Rectal smooth muscle tissue (tissue), 1 donor: Measurements from ENCODE around the gene IFFO2.

Source experiments
- H3K27ac ChIP-seq: one replicate; pipeline ENCODE4 v1.7.0; 2013; ENCODE audit warnings: low read depth, low read length, inconsistent platforms
- H3K27me3 ChIP-seq: one replicate; pipeline ENCODE4 v1.7.0; 2013; ENCODE audit warnings: low read length; ENCODE audit not compliant: control insufficient read depth, insufficient read depth
- H3K36me3 ChIP-seq: one replicate; pipeline ENCODE4 v1.7.0; 2013; ENCODE audit warnings: low read length; ENCODE audit not compliant: control insufficient read depth, insufficient read depth
- H3K4me1 ChIP-seq: one replicate; pipeline ENCODE4 v1.7.0; 2013; ENCODE audit warnings: low read length; ENCODE audit not compliant: control insufficient read depth, insufficient read depth
- H3K4me3 ChIP-seq: one replicate; pipeline ENCODE4 v1.7.0; 2013; ENCODE audit warnings: low read length
- H3K9ac ChIP-seq: one replicate; pipeline ENCODE4 v1.7.0; 2013; ENCODE audit warnings: low read length

IFFO2 gene

DNA sequence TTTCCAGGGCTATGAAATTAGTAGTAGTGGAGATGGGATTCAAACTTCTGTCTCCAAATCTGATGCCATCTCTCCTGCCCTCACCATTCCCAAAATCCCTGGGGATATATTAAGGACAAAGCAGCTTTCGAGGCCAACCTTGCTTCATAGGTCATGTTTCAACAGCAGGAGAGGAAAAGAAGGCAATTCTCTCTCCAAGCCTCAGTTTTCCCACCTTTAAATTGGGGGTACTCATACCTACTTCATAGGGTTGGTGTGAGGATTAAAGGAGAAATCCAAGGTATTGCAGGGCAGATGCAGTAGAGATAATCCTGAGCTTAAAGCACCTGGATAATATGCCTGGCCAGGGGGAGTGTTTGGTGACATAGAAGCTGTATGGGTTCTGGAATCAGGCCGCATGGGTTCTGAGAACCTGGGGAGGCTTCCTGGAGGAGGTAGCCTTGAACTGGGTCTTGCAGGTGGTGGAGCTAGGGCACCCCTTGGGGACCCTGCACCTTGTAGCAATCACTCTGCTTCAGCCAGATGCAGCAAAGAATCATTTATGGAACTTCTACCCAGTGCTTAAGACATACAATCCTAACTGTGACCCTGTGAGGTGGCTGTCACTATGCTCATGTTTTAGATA lies 10.7 kb upstream of the IFFO2 start:
- peaks cover 4% of the 10 kb centered on the region for H3K4me1 ChIP-seq
- H3K27me3 ChIP-seq = no peaks in the 10 kb centered on the region
- no peak overlapping the region for H3K27ac ChIP-seq
- H3K9ac ChIP-seq = no peak overlapping the region
- no peaks in the 10 kb centered on the region for H3K36me3 ChIP-seq
- H3K4me3 ChIP-seq = no peak overlapping the region

- no peak overlapping the region for H3K27ac ChIP-seq
- no peak overlapping the region for H3K4me3 ChIP-seq
- no peak overlapping the region for H3K9ac ChIP-seq
- no peaks in the 10 kb centered on the region for H3K36me3 ChIP-seq
- no peaks in the 10 kb centered on the region for H3K27me3 ChIP-seq
- peaks cover 8% of the 10 kb centered on the region for H3K4me1 ChIP-seq
Measured at GRCh38 chr1:18965206-18966173, 9.0 kb upstream of the IFFO2 start.

GRCh38 chr1:18963968-18964367 lies 7.5 kb upstream of the IFFO2 start:
- H3K27ac ChIP-seq = no peak overlapping the region
- peaks cover 8% of the 10 kb centered on the region for H3K4me1 ChIP-seq
- H3K4me3 ChIP-seq = no peak overlapping the region
- no peaks in the 10 kb centered on the region for H3K27me3 ChIP-seq
- H3K9ac ChIP-seq = no peak overlapping the region
- no peaks in the 10 kb centered on the region for H3K36me3 ChIP-seq

- H3K4me3 ChIP-seq = no peak overlapping the region
- H3K36me3 ChIP-seq = no peaks in the 10 kb centered on the region
- H3K4me1 ChIP-seq = peaks cover 8% of the 10 kb centered on the region
- no peak overlapping the region for H3K9ac ChIP-seq
- H3K27me3 ChIP-seq = no peaks in the 10 kb centered on the region
- H3K27ac ChIP-seq = peak overlapping the region; percentile 73
Measured at GRCh38 chr1:18962855-18963737, 6.6 kb upstream of the IFFO2 start.

- Histone ChIP-seq H3K9ac (no peak overlapping the region), H3K27ac (peak overlapping the region; percentile 73), H3K36me3 (no peaks in the 10 kb centered on the region), H3K4me3 (no peak overlapping the region), H3K27me3 (no peaks in the 10 kb centered on the region), H3K4me1 (peaks cover 10% of the 10 kb centered on the region)
Measured at GRCh38 chr1:18962121-18962721, 5.7 kb upstream of the IFFO2 start.

GRCh38 chr1:18960821-18961220 lies 4.3 kb upstream of the IFFO2 start:
- Histone ChIP-seq H3K4me1 (peaks cover 12% of the 10 kb centered on the region), H3K4me3 (no peak overlapping the region), H3K27me3 (no peaks in the 10 kb centered on the region), H3K9ac (no peak overlapping the region), H3K36me3 (no peaks in the 10 kb centered on the region), H3K27ac (no peak overlapping the region)

GRCh38 chr1:18960409-18960808 lies 3.9 kb upstream of the IFFO2 start:
- no peak overlapping the region for H3K4me3 ChIP-seq
- H3K9ac ChIP-seq = no peak overlapping the region
- H3K4me1 ChIP-seq = peaks cover 12% of the 10 kb centered on the region
- H3K36me3 ChIP-seq = no peaks in the 10 kb centered on the region
- no peaks in the 10 kb centered on the region for H3K27me3 ChIP-seq
- no peak overlapping the region for H3K27ac ChIP-seq

- Histone ChIP-seq H3K27ac (no peak overlapping the region), H3K36me3 (no peaks in the 10 kb centered on the region), H3K4me1 (peaks cover 18% of the 10 kb centered on the region), H3K4me3 (no peak overlapping the region), H3K9ac (no peak overlapping the region), H3K27me3 (no peaks in the 10 kb centered on the region)
Measured at GRCh38 chr1:18959591-18959990, 3.1 kb upstream of the IFFO2 start.

DNA sequence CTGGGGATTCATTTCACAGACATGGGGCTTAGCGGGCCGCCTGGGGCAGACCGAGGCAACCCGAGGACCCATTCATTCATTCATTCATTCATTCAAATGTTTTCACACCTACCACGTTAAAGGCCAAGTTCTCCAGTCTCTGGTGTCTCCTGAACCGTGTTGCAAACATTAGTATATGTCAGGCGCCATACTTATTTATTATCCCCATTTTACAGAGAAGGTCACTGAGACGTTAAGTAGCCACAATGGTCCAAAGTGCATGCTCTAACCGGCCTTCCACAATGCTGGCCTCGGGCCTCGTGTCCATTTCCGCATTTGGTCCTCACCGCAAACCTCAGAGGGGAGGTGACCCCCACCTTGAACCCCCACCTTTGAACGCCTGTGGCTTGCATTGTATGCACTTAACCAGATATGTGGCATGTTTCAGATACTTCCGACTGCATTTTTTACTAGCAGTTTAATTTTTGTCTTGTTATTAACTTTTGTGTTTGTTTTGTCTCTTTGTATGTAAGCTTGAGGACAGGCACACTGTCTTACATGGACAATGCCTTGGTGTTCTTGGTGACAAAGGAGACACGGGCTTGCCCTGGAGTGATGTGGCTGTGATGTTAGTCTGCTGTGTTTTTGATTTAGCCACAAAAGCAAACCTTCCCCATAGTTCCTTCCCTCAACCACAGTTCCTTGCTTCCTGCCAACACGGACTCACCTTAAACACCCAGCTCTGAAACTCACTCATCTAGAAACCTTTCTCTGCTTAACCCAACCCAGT lies 1.2 kb upstream of the IFFO2 start:
- Histone ChIP-seq H3K4me1 (peaks cover 18% of the 10 kb centered on the region), H3K27ac (no peak overlapping the region), H3K36me3 (no peaks in the 10 kb centered on the region), H3K9ac (no peak overlapping the region), H3K4me3 (no peak overlapping the region), H3K27me3 (no peaks in the 10 kb centered on the region)

DNA sequence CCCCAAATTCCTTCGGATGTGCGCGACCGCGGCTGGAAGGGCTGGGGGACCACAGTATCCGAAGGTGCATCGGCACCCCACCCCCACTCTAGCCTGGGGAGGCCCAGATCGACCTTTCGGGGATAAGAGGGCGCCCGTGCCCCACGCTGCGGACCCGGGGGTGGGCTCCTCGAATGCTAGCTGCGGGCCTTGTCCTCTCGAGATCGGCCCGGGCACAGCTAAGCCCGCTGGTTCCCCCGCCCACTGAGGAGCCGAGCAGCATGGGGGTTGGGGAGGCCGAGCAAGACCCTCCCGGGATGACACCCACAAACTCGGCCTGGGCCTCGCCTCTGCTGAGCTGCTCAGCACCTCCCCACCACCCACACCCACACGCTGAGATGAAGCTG lies 653 bp upstream of the IFFO2 start:
- no peaks in the 10 kb centered on the region for H3K27me3 ChIP-seq
- no peaks in the 10 kb centered on the region for H3K36me3 ChIP-seq
- H3K27ac ChIP-seq = peak overlapping the region; percentile 87
- H3K9ac ChIP-seq = peak overlapping the region; percentile 37
- peak overlapping the region; percentile 85 for H3K4me3 ChIP-seq
- H3K4me1 ChIP-seq = peaks cover 15% of the 10 kb centered on the region

DNA sequence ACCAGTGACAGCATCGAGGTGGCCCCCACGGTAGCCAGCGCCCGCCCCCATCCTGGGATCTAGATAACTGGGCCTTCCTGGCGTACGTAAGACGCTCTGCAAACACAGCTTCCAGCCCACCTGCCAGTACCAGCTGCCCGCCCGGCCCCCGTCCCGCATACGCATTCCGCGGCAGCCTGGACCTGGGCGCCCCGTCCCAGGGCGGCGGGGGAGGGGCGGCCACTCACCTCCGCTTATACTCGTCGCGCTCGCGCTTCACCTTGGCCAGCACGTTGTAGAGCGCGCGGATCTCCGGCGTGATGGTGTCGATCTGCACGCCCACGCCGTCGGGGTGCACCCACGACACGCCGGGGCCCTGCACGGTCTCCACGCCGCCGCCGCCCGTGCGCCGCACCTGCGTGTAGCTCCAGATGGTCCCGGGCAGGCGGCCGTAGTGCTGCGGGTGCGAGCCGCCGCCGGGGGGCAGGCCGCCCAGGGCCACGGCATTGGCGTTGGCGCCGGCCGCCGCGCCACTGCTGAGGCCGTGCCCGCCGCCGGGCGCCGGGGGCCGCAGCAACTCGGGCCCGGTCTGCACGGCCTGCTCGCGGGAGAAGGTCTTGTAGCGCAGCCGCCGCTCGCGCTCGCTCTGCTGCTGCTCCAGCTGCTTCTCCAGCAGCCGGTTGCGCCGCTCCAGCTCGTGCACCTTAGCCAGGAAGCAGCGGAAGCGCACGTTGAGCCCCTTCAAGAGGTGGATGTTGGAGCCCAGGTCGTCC lies 859 bp downstream of the IFFO2 start:
- H3K4me3 ChIP-seq = peak overlapping the region; percentile 80
- H3K36me3 ChIP-seq = no peaks in the 10 kb centered on the region
- no peak overlapping the region for H3K9ac ChIP-seq
- H3K27me3 ChIP-seq = no peaks in the 10 kb centered on the region
- peak overlapping the region; percentile 79 for H3K27ac ChIP-seq
- peaks cover 23% of the 10 kb centered on the region for H3K4me1 ChIP-seq
